ENCODE measurements around the gene NBAS. TPM values are rescaled to one million over a fixed set of nuclear protein-coding genes. Genes with fewer than 3 reads are reported as not detected.

Gene NBAS
- total and polyA plus RNA-seq, 2 experiments from 2014 or later, result 21.2 to 51.8 TPM

DNA sequence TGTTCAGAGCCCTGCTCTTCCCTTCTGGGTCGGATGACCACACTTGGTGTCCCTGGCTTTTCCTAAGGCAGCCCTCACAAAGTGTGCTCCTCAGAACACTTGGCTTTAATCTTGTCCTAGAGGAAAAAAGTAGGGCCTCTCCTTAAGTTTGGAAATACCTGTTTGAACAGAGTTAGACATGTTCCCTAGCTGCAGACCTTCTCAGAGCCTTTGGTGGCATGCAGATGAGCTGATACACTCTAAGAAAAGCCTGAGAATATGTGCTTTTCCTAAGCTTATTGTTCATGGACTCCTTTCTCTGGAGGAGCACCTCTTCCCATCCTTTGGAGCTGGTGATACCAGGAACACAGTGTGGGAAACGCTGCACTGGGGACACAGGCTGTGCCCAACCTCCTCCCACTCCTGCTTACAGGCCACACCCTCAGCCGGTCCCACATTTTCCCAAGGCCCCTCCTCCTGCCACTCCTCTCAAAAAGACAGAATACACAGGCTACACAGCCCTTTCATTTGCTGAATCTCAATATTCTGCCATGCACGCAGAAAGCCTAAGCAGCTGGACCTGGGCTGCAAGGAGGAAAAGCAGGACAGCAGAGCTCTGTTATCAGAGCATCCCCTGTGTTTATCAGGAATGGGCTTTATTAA, 443.6 kb downstream of the NBAS start:
- 45 to 56% methylated on average over 4 of the region's 4 CpGs for whole genome bisulfite sequencing, 2 experiments (ENCODE audit: low coverage in 1 of 2, low lambda C conversion rate in 2 of 2, missing lambda C conversion rate in 2 of 2)
- no peaks in the 10 kb centered on the region for H3K79me2 ChIP-seq (ENCODE audit: insufficient read depth)
- H2AFZ ChIP-seq, result no peak overlapping the region
- no peak for DNase-seq
- TF ChIP-seq EZH2phosphoT487 (IDR thresholded peaks at IDR 0.05; ENCODE audit: insufficient read depth, low read depth), result no peak
- no peak for TF ChIP-seq EZH2 (IDR thresholded peaks at IDR 0.05; ENCODE audit: insufficient read depth, poor library complexity, severe bottlenecking)
- H3K4me1 ChIP-seq (ENCODE audit: insufficient read depth), result no peaks in the 10 kb centered on the region
- no peaks in the 10 kb centered on the region for H3K36me3 ChIP-seq (ENCODE audit: low read depth)
- H3F3A ChIP-seq (ENCODE audit: insufficient read depth), result no peaks in the 10 kb centered on the region
- no peaks in the 10 kb centered on the region for H3K9me3 ChIP-seq (ENCODE audit: low read depth)
- no peak overlapping the region for H3K4me3 ChIP-seq
- in situ Hi-C loops (cut with MboI), result no loop called here
- no peaks in the 10 kb centered on the region for H3K27me3 ChIP-seq (replicated peaks; ENCODE audit: insufficient read depth)
- no peaks in the 10 kb centered on the region for H3K9me2 ChIP-seq (ENCODE audit: insufficient read depth)
- no peaks in the 10 kb centered on the region for H4K20me1 ChIP-seq (ENCODE audit: insufficient read depth)
- H3K9ac ChIP-seq, result no peak overlapping the region
- H3K4me2 ChIP-seq (ENCODE audit: unreplicated experiment), result no peak overlapping the region
- H3K27ac ChIP-seq, result no peak overlapping the region

Other genes with a start within 250 kb of the NBAS start
- gene DDX1, start 30.5 kb upstream of the NBAS start, total RNA-seq (2014; rRNA removed; shearing (Covaris generic)), result 72.6 and 73.0 TPM in 2 replicates
- gene DDX1, start 30.5 kb upstream of the NBAS start, polyA plus RNA-seq (2016; fragmentation: Nextera tagmentation; extraction: Ambion mirVana), result 101 TPM in 2 replicates

Data from GM23248 (cell line).